Activated T-helper 2 cell treated with anti-CD3 and anti-CD28 coated beads, Interferon-gamma antibody, Interleukin-2, Interleukin-4, amounts not matched to agents 10 μg/mL and 5 μg/mL and 100 μg/mL, durations not matched to agents 14 hours and 24 hours and 36 hours (primary cell): ENCODE measurements around the gene CTNNBIP1. TPM values are rescaled to one million over a fixed set of nuclear protein-coding genes. Genes with fewer than 3 reads are reported as not detected.

Experiments
- DNase-seq: peaks from one replicate; pipeline ENCODE4 v3.0.0; 2021; ENCODE audit warnings: low spot score
- H3K27ac Mint-ChIP-seq: one replicate; pipeline ENCODE4 v1.8.0; 2021; ENCODE audit warnings: mixed read lengths
- H3K27me3 Mint-ChIP-seq: one replicate; pipeline ENCODE4 v1.8.0; 2021; ENCODE audit warnings: low read depth, mixed read lengths
- H3K36me3 Mint-ChIP-seq: one replicate; pipeline ENCODE4 v1.8.0; 2021; ENCODE audit warnings: low read depth, mixed read lengths
- H3K4me1 Mint-ChIP-seq: one replicate; pipeline ENCODE4 v1.8.0; 2021; ENCODE audit warnings: low read depth, mixed read lengths
- H3K4me3 Mint-ChIP-seq: one replicate; pipeline ENCODE4 v1.8.0; 2021; ENCODE audit warnings: low read depth, mild to moderate bottlenecking, moderate library complexity, mixed read lengths
- H3K9me3 Mint-ChIP-seq: one replicate; pipeline ENCODE4 v1.8.0; 2021; ENCODE audit warnings: mixed read lengths
- intact Hi-C: fragments of 100-400 bp; cut with micrococcal nuclease; formaldehyde crosslinking; loops from one replicate; pipeline ENCODE4 v1.15.1; 2023
- total RNA-seq: library from RNA; stranded (reverse); gene quantifications from 2 replicates; pipeline ENCODE4 v1.2.3, GENCODE V29; 2022

Gene CTNNBIP1
- total RNA-seq, 1 donor from 2014 or later: 7.5 TPM

DNA sequence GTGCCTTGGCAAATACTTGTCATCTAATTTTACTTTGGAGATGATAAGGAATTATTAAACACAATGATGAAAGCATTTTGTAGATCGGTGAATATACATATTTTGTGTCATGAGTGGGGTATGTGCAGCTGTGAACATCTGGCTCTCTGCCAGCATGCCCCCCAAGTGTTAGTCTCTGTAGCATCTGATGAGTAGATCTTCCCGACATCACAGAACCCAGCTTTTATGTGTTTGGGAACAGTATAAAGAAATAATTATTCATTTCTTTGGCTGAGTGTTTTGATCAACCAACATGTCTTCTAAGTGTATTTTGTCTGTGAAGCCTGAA is 4.5 kb upstream of the CTNNBIP1 start:
- intact Hi-C loops: no loop called here
- H3K4me3 Mint-ChIP-seq: no peak overlapping the region
- H3K27ac Mint-ChIP-seq: no peak overlapping the region
- H3K4me1 Mint-ChIP-seq: peaks cover 11% of the 10 kb centered on the region
- no peaks in the 10 kb centered on the region for H3K36me3 Mint-ChIP-seq
- DNase-seq: no peak
- peaks cover 10% of the 10 kb centered on the region for H3K27me3 Mint-ChIP-seq
- no peaks in the 10 kb centered on the region for H3K9me3 Mint-ChIP-seq

DNA sequence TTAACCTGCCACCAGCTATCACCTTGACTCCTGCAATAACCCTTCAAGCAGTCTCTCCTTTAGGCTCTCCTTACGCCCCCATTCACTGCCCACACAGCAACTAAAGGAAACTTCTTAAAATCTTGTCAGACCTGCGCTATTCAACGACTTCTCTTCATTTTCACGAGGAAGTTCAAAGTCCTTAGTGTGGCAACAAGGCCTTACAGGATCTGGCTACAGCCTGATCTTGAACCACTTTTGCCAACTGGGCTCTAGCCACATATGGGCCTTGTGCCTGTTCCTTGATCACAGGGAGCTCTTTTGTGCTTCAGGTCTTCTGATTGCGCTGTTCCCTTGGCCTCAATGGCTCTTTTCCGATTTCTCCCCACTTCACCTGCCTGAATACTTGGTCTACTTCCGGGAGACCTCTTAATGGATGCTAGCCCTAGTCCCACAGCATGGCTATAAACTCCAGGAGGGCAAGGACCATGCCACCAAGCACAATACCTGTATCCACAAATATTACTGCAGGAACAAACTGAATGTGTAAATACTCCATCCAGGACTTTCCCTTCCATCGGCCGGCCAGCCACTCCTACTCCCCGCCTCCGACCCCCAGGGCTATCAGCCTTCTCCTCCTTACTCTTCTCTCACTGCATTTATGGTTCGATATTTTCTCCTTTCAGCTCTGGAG is 2.3 kb upstream of the CTNNBIP1 start:
- intact Hi-C loops: no loop called here
- H3K4me3 Mint-ChIP-seq: peak overlapping the region; percentile 67

DNA sequence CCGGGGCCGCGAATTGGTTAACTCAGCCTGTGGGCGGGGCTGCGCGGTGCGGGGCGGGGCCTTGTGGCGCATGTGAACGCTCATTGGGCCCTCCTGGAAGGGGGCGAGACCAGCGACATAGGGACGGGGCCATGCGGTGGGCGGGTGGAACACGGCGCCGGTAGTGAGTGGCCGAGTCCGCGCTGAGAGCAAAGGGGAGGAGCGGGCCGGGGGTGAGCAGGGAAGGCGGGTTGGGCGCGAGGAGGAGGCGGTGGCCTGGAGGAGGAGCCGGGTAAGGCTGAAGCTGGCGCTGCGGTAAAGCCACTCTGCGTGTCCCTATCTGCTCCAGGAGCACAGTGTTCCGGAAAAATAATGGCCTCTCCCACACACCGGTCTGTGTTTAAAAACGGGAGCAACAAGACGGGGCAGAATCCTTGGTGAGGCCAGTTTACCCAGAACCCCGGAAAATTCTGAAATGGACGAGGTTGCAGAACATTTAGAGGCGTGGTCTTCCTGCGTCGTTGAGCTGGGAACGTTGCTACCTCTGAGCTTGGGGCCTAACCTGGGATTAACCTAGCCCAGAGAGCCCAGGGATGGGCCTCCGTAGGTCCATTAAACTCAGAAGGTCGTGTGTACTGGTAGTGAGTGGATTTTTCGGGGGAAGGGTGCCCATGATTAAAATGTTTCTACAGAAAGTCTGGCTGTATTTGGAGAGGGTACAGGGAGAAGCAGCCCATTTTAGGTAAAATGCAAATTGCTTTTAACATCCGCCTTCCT is 532 bp upstream of the CTNNBIP1 start:
- peaks cover 4% of the 10 kb centered on the region for H3K27me3 Mint-ChIP-seq
- H3K9me3 Mint-ChIP-seq: no peaks in the 10 kb centered on the region
- DNase-seq: peak; percentile 100
- H3K4me1 Mint-ChIP-seq: peaks cover 27% of the 10 kb centered on the region
- H3K4me3 Mint-ChIP-seq: peak overlapping the region; percentile 89
- H3K36me3 Mint-ChIP-seq: no peaks in the 10 kb centered on the region
- intact Hi-C loops: loop anchor here (1.0 to 2.0 kb wide), 2 partner anchors 32 to 123 kb away; partner anchors contain the start of genes LZIC and NMNAT1
- H3K27ac Mint-ChIP-seq: peak overlapping the region; percentile 98

More for the DNA sequence above, 2.3 kb upstream of the CTNNBIP1 start:
- peaks cover 24% of the 10 kb centered on the region for H3K4me1 Mint-ChIP-seq
- H3K27ac Mint-ChIP-seq: peak overlapping the region; percentile 65
- H3K27me3 Mint-ChIP-seq: peaks cover 8% of the 10 kb centered on the region
- no peak for DNase-seq
- H3K9me3 Mint-ChIP-seq: no peaks in the 10 kb centered on the region
- H3K36me3 Mint-ChIP-seq: no peaks in the 10 kb centered on the region

- Mint-ChIP-seq H3K36me3 (no peaks in the 10 kb centered on the region), H3K27me3 (peaks cover 2% of the 10 kb centered on the region), H3K27ac (peak overlapping the region; percentile 81), H3K4me1 (peaks cover 37% of the 10 kb centered on the region), H3K9me3 (no peaks in the 10 kb centered on the region), H3K4me3 (peak overlapping the region; percentile 93)
- peak; percentile 16 for DNase-seq
- intact Hi-C loops: loop anchor here (1.0 to 2.0 kb wide), 2 partner anchors 33 to 124 kb away; partner anchors contain the start of genes LZIC and NMNAT1
These were observed 629 bp downstream of the CTNNBIP1 start for GRCh38 chr1:9909234-9910046.

GRCh38 chr1:9908871-9909233 is 1.2 kb downstream of the CTNNBIP1 start:
- Mint-ChIP-seq H3K4me1 (peaks cover 41% of the 10 kb centered on the region), H3K4me3 (peak overlapping the region; percentile 93), H3K27me3 (no peaks in the 10 kb centered on the region), H3K27ac (no peak overlapping the region), H3K9me3 (no peaks in the 10 kb centered on the region), H3K36me3 (no peaks in the 10 kb centered on the region)
- intact Hi-C loops: no loop called here
- DNase-seq: no peak

- Mint-ChIP-seq H3K9me3 (no peaks in the 10 kb centered on the region), H3K27ac (no peak overlapping the region), H3K4me3 (no peak overlapping the region), H3K4me1 (peaks cover 41% of the 10 kb centered on the region), H3K27me3 (no peaks in the 10 kb centered on the region), H3K36me3 (no peaks in the 10 kb centered on the region)
- intact Hi-C loops: no loop called here
- DNase-seq: no peak
These were observed 2.6 kb downstream of the CTNNBIP1 start for GRCh38 chr1:9907441-9907840.

DNA sequence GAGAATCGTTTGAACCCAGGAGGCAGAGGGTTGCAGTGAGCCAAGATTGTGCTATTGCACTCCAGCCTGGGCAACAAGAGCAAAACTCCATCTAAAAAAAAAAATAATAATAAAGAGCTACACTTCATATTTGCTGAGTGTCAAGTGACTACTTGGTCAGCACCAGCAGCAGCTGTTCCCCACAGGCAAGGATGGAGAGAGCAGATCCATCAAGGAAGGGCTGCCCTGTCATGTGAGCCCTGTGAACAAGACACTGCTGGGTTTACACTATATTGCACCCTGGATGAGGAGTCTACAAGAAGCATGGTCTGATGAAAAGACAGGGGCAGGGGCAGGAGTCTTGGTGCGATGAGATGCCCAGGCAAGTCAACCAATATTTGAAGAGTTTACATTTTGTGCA is 3.6 kb downstream of the CTNNBIP1 start:
- Mint-ChIP-seq H3K4me3 (no peak overlapping the region), H3K27ac (no peak overlapping the region), H3K27me3 (no peaks in the 10 kb centered on the region), H3K4me1 (peaks cover 38% of the 10 kb centered on the region), H3K36me3 (no peaks in the 10 kb centered on the region), H3K9me3 (no peaks in the 10 kb centered on the region)
- no peak for DNase-seq
- intact Hi-C loops: no loop called here

- no peak overlapping the region for H3K4me3 Mint-ChIP-seq
- H3K4me1 Mint-ChIP-seq: peaks cover 33% of the 10 kb centered on the region
- intact Hi-C loops: no loop called here
These were observed 5.1 kb downstream of the CTNNBIP1 start for GRCh38 chr1:9905010-9905409.

DNA sequence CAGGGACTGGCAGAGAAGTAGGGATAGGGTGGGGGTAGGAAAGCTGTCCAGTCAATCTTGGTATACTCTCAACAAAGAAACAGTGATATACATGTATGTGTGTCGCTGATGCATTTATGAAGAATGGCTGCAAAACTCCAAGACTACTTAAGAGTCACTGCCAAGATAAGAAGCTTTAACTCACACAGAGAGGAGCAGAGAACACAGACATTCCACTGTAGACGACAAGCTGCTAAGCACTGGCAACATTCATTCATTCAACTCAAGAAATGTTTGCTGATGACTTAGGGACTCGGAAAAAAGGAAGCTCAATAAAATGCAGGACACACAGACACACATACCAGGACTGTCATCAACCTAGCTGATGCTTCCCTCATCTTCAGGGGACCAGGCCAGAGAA is 5.5 kb downstream of the CTNNBIP1 start:
- Mint-ChIP-seq H3K27me3 (no peaks in the 10 kb centered on the region), H3K27ac (no peak overlapping the region), H3K4me3 (no peak overlapping the region), H3K9me3 (no peaks in the 10 kb centered on the region), H3K4me1 (peaks cover 33% of the 10 kb centered on the region), H3K36me3 (no peaks in the 10 kb centered on the region)
- DNase-seq: no peak
- intact Hi-C loops: no loop called here

More at GRCh38 chr1:9905010-9905409, 5.1 kb downstream of the CTNNBIP1 start:
- no peaks in the 10 kb centered on the region for H3K27me3 Mint-ChIP-seq
- DNase-seq: no peak
- H3K9me3 Mint-ChIP-seq: no peaks in the 10 kb centered on the region
- no peak overlapping the region for H3K27ac Mint-ChIP-seq
- no peaks in the 10 kb centered on the region for H3K36me3 Mint-ChIP-seq

- peaks cover 27% of the 10 kb centered on the region for H3K4me1 Mint-ChIP-seq
- H3K4me3 Mint-ChIP-seq: no peak overlapping the region
- H3K36me3 Mint-ChIP-seq: no peaks in the 10 kb centered on the region
- intact Hi-C loops: no loop called here
- H3K27me3 Mint-ChIP-seq: no peaks in the 10 kb centered on the region
- H3K27ac Mint-ChIP-seq: peak overlapping the region; percentile 48
- H3K9me3 Mint-ChIP-seq: no peaks in the 10 kb centered on the region
- DNase-seq: no peak
These were observed 6.1 kb downstream of the CTNNBIP1 start for GRCh38 chr1:9903801-9904527.

DNA sequence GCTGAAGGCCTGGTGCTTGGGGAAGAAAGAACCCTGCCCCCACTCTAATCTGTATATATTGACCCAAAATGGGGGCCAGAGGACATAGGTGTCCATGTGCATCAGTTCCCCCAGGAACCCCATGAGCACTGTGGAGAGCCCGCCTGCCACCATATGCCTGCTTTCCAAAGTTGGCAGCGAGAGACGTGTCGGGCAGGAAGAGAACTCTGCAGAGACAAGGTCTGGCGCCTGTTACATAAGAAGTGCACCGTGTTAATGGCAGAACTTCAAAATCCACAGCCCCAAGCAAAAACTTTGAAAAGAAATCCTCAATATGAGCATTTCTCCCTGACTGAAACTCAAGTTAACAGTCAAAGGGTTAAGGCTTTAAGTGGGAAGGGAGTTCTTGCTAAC is 8.0 kb downstream of the CTNNBIP1 start:
- Mint-ChIP-seq H3K4me3 (no peak overlapping the region), H3K36me3 (no peaks in the 10 kb centered on the region), H3K27ac (no peak overlapping the region), H3K27me3 (no peaks in the 10 kb centered on the region), H3K4me1 (peaks cover 17% of the 10 kb centered on the region), H3K9me3 (no peaks in the 10 kb centered on the region)
- intact Hi-C loops: no loop called here
- no peak for DNase-seq
